GM23248 (cell line): ENCODE results near the gene COL18A1. TPM values are rescaled to one million over a fixed set of nuclear protein-coding genes. Genes with fewer than 3 reads are reported as not detected.
"Not testable (repeated sequence)": the region's sequence is repeated elsewhere in the genome, so short reads cannot be mapped to it uniquely, and the experiment has no call there.

Experiments
- DNase-seq: peaks from one replicate; pipeline ENCODE4 v3.0.0-alpha.2; 2015
- H2AFZ ChIP-seq: fragments of 200-600 bp; sonication (generic); 2 replicates; pipeline ENCODE4 v1.6.1; 2016; ENCODE audit warnings: antibody characterized with exemption
- H3F3A ChIP-seq: fragments of 200-600 bp; sonication (generic); 2 replicates; pipeline ENCODE4 v1.6.1; 2016; ENCODE audit warnings: mild to moderate bottlenecking, antibody characterized with exemption, mixed run types; ENCODE audit not compliant: insufficient read depth
- H3K27ac ChIP-seq: fragments of 200-600 bp; sonication (generic); 2 replicates; pipeline ENCODE4 v1.5.1; 2016; ENCODE audit warnings: mild to moderate bottlenecking
- H3K27me3 ChIP-seq: fragments of 200-600 bp; sonication (generic); replicated peaks from 2 replicates; pipeline ENCODE4 v1.6.1; 2016; ENCODE audit warnings: mild to moderate bottlenecking; ENCODE audit not compliant: insufficient read depth
- H3K36me3 ChIP-seq: fragments of 200-600 bp; sonication (generic); 2 replicates; pipeline ENCODE4 v1.6.1; 2016; ENCODE audit warnings: low read depth, mild to moderate bottlenecking
- H3K4me1 ChIP-seq: fragments of 200-600 bp; sonication (generic); 2 replicates; pipeline ENCODE4 v1.6.1; 2016; ENCODE audit warnings: mild to moderate bottlenecking; ENCODE audit not compliant: insufficient read depth
- H3K4me2 ChIP-seq: fragments of 200-600 bp; sonication (generic); one replicate; pipeline ENCODE4 v1.6.1; 2016; ENCODE audit warnings: mild to moderate bottlenecking; ENCODE audit not compliant: unreplicated experiment
- H3K4me3 ChIP-seq: fragments of 200-600 bp; sonication (generic); 2 replicates; pipeline ENCODE4 v1.5.1; 2016; ENCODE audit warnings: mild to moderate bottlenecking
- H3K79me2 ChIP-seq: fragments of 200-600 bp; sonication (generic); 2 replicates; pipeline ENCODE4 v1.6.1; 2016; ENCODE audit warnings: mild to moderate bottlenecking; ENCODE audit not compliant: insufficient read depth
- H3K9ac ChIP-seq: fragments of 200-600 bp; sonication (generic); 2 replicates; pipeline ENCODE4 v1.6.1; 2016; ENCODE audit warnings: mild to moderate bottlenecking
- H3K9me2 ChIP-seq: fragments of 200-600 bp; sonication (generic); 2 replicates; pipeline ENCODE4 v1.6.1; 2016; ENCODE audit warnings: mixed run types, mild to moderate bottlenecking, moderate library complexity; ENCODE audit not compliant: insufficient read depth
- H3K9me3 ChIP-seq: fragments of 200-600 bp; sonication (generic); one replicate; pipeline ENCODE4 v1.6.1; 2017; ENCODE audit warnings: low read depth
- H4K20me1 ChIP-seq: fragments of 200-600 bp; sonication (generic); 2 replicates; pipeline ENCODE4 v1.6.0; 2016; ENCODE audit not compliant: insufficient read depth
- EZH2 ChIP-seq: fragments of 200-600 bp; sonication (generic); IDR thresholded peaks from 2 replicates; pipeline ENCODE4 v1.6.1; 2018; ENCODE audit warnings: antibody characterized with exemption, mild to moderate bottlenecking; ENCODE audit not compliant: insufficient read depth, poor library complexity, severe bottlenecking
- EZH2phosphoT487 ChIP-seq: fragments of 200-600 bp; sonication (generic); IDR thresholded peaks from 2 replicates; pipeline ENCODE4 v1.6.1; 2018; ENCODE audit warnings: antibody characterized with exemption, moderate library complexity, mild to moderate bottlenecking, low read depth; ENCODE audit not compliant: insufficient read depth
- WGBS, 2 experiments: methylation state at CpG; one replicate each; pipeline ENCODE4 v1.1.6; 2015 to 2017; ENCODE audit warnings: low lambda C conversion rate in 2 of 2, low coverage in 1 of 2; ENCODE audit errors: missing lambda C conversion rate in 2 of 2; 5-methylcytosine and 5-hydroxymethylcytosine counted together
- in situ Hi-C: fragments of 300-500 bp; cut with MboI; formaldehyde crosslinking; loops from 2 replicates; pipeline ENCODE4 v1.15.0; 2020
- polyA plus RNA-seq: library from polyadenylated mRNA; unstranded; fragments of >200 nt; fragmentation: Nextera tagmentation; extraction: Ambion mirVana; gene quantifications from 2 replicates; pipeline ENCODE4 v1.2.1, GENCODE V29; 2016
- total RNA-seq: library from RNA; depleted of rRNA; stranded (reverse); fragments of >200 nt; shearing (Covaris generic); gene quantifications from 2 replicates; pipeline ENCODE4 v1.2.3, GENCODE V29; 2014

The COL18A1 gene
- total and polyA plus RNA-seq, 2 experiments from 2014 or later: 1.7 to 30.5 TPM

DNA sequence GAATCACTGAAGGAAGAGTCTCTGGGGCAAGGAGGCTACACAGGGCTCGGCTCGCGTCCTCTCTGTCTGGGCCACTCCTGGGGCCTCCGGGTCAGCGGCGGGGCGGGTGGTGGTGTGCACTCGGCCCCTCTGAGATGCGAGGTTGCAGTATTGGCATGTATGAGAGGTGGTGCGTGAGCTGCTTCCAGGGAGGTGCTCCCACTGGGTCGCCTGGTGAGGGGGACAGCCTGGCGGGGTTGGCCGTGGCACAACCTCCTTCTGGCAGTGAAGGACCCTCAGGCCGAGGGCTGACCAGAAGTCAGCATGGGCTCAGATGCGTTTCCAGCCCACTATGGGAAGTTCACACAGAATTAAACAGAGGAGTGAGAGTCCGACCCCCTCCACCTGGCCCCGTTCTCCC, 38.5 kb upstream of the COL18A1 start:
- Histone ChIP-seq H3K27me3 (no peaks in the 10 kb centered on the region), H3K27ac (0 out of 2 replicates have a peak overlapping the region, but pooled peaks have one; percentile 16), H2AFZ (no peak overlapping the region), H3K4me3 (no peak overlapping the region), H3K4me1 (peaks cover 23% of the 10 kb centered on the region), H3K9me2 (no peaks in the 10 kb centered on the region), H3F3A (0 out of 2 replicates have a peak, but pooled peaks cover 5% of the 10 kb centered on the region), H3K4me2 (no peak overlapping the region), H3K9ac (peak overlapping the region; percentile 41), H3K9me3 (no peaks in the 10 kb centered on the region), H3K79me2 (no peaks in the 10 kb centered on the region), H3K36me3 (no peaks in the 10 kb centered on the region), H4K20me1 (no peaks in the 10 kb centered on the region)
- in situ Hi-C loops: no loop called here
- no peak for DNase-seq
- TF ChIP-seq EZH2phosphoT487 (no peak), EZH2 (no peak)
- 91 to 97% methylated on average over 16 to 17 of the region's 17 CpGs for WGBS, 2 experiments

DNA sequence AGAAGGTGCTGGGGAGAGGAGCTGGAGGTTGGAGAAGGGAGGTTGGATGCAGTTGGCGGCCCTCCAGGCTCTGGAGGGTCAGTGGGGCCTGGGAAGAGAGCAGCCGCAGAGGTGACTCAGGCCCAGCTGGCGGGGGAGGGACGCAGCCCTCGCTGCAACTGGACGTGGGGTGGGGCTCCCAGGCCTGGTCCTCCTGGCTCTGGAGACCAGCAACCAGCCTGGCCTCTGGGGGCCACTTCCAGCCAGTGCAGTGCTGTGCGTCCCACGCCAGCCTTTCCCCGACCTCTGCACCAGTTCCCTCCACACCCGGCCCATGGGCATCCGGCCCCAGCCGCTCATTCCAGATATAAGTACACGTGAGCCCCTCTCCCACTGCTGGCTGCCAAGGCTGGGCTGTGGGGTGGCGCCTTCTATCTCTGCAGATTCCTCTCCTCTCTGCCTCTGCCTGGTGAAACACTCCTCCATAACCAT, 38.0 kb upstream of the COL18A1 start:
- Histone ChIP-seq H3K9me3 (no peaks in the 10 kb centered on the region), H3K4me1 (peaks cover 23% of the 10 kb centered on the region), H3K36me3 (no peaks in the 10 kb centered on the region), H3K4me2 (no peak overlapping the region), H3K4me3 (no peak overlapping the region), H3K79me2 (no peaks in the 10 kb centered on the region), H3K27ac (no peak overlapping the region), H2AFZ (no peak overlapping the region), H3K27me3 (no peaks in the 10 kb centered on the region), H4K20me1 (no peaks in the 10 kb centered on the region), H3K9me2 (no peaks in the 10 kb centered on the region), H3K9ac (peak overlapping the region; percentile 41), H3F3A (0 out of 2 replicates have a peak, but pooled peaks cover 5% of the 10 kb centered on the region)
- 56 to 66% methylated on average over 10 to 12 of the region's 14 CpGs for WGBS, 2 experiments
- peak; percentile 86 for DNase-seq
- in situ Hi-C loops: no loop called here
- TF ChIP-seq EZH2: no peak
- no peak for TF ChIP-seq EZH2phosphoT487

DNA sequence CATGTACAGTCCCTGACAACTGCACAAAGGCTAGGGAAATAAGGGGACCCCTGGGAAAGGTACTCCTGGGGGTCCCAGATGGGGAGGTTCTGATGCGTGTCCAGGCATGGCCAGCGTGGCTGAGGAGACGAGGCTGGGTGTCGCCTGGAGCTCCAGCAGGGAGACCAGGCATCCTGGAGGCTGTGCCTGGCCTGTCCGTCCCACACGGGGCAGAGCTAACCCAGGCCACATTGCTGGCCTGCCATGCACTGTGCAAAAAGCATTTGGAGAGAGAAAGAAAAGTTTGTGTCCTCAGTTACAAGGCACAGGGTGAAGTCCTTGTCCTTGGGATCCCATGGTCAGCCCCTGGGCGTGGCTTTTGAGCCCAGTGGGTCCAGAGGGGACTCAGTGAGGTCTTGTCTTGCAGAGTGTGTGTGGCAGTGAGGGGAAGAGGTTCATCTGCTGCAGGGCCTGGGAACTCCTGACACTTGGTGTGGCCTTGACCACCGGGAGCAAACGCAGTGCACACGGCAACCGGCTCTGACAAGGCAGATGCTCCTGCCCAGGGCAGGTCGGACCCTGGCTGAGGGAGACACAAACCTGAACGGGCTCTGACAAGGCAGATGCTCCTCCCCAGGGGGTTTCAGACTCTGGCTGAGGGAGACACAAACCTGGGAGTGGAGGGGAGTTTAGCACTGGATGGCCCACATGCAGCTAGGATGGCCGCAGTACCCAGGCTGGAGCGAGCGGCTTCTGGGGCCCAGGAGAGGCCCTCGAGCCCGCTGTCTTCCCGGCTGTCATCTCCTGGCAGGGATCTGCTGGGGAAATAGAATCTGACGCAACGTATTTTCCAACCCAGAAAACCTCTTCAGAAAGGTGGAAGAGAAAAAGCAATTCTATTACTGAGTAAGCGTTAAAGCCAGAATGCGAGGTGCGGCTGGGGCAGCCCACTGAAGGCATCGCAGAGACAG, 37.3 kb upstream of the COL18A1 start:
- H3F3A ChIP-seq: 0 out of 2 replicates have a peak, but pooled peaks cover 5% of the 10 kb centered on the region
- no peak overlapping the region for H2AFZ ChIP-seq
- DNase-seq: no peak
- no peaks in the 10 kb centered on the region for H3K9me3 ChIP-seq
- 92% methylated on average over 23 to 25 of the region's 25 CpGs for WGBS, 2 experiments
- no peaks in the 10 kb centered on the region for H3K79me2 ChIP-seq
- H3K27me3 ChIP-seq: no peaks in the 10 kb centered on the region
- H3K4me1 ChIP-seq: peaks cover 23% of the 10 kb centered on the region
- H3K36me3 ChIP-seq: no peaks in the 10 kb centered on the region
- no peaks in the 10 kb centered on the region for H4K20me1 ChIP-seq
- in situ Hi-C loops: no loop called here
- H3K27ac ChIP-seq: no peak overlapping the region
- H3K9me2 ChIP-seq: no peaks in the 10 kb centered on the region
- no peak overlapping the region for H3K4me2 ChIP-seq
- H3K9ac ChIP-seq: peak overlapping the region; percentile 41; the same call in 1 of the 2 replicates
- no peak overlapping the region for H3K4me3 ChIP-seq
- TF ChIP-seq EZH2 (no peak), EZH2phosphoT487 (no peak)

DNA sequence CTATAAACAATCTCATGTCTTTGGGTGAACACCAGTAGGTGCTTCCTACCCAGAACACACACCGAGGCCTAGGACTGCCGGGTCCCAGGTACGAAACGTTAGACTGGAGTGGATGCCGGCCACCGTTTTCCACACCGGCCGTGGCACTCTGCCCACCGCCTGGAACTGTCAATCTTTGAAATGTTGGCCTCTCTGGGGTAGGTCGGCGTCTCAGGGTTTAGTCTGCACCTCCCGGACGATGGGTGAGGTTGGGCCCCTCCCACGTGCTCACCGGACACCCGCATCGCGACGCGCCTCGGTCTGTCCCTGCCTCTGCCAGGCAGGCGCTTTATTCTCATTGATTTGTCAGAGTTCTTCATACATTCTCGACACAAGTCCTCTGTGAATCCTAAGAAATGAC, 35.9 kb upstream of the COL18A1 start:
- H3F3A ChIP-seq, H3K27me3 ChIP-seq, DNase-seq, H3K79me2 ChIP-seq, H3K4me2 ChIP-seq, H3K27ac ChIP-seq, in situ Hi-C loops, H3K4me3 ChIP-seq, H4K20me1 ChIP-seq, H3K9ac ChIP-seq, H3K36me3 ChIP-seq, H3K9me3 ChIP-seq, H2AFZ ChIP-seq, H3K9me2 ChIP-seq: not testable (repeated sequence)
- peaks cover 23% of the 10 kb centered on the region for H3K4me1 ChIP-seq
- WGBS, 2 experiments: 90 to 92% methylated on average over 22 to 23 of the region's 23 CpGs
